Measurements from ENCODE around the gene BATF. TPM values are rescaled to one million over a fixed set of nuclear protein-coding genes. Genes with fewer than 3 reads are reported as not detected.
A peak's percentile ranks its signal among the peaks of the same experiment; 100 is the strongest.

BATF gene
- total RNA-seq, 2 experiments from 2014 or later: 0.98 to 1.5 TPM

DNA sequence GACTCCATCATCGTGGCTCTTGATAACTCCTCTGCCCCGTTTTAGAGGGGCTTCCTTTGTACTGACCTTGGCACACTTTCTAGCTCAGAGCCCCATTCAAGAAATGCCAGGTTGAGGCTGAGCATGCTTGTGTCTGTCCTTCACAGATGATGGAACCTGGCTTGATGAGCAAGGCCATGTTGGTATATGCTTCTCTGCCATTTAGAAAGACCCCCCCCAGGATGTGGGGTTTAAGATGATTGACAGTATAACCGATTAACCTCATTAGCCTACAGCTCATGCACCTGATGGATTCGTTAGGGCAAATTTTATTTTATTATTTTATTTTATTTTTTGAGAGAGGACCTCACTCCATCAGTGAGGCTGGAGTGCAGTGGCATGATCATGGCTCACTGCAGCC lies 21.0 kb downstream of the BATF start:
- no peaks in the 10 kb centered on the region for H3K9me3 ChIP-seq (ENCODE audit: low read length)
- H3K27ac ChIP-seq (ENCODE audit: low read depth, low read length, poor library complexity, severe bottlenecking): no peak overlapping the region
- peaks cover 11% of the 10 kb centered on the region for H3K4me1 ChIP-seq (ENCODE audit: insufficient read depth, low read length, poor library complexity, severe bottlenecking)
- POLR2A ChIA-PET: interaction anchor here (0.6 to 0.9 kb wide), 2 partner anchors 8 to 51 kb away, joined by 3 to 5 read pairs; no protein-coding TSS in a partner anchor
- CTCF ChIA-PET (ENCODE audit: unreplicated experiment): no interaction called here
- H3K79me2 ChIP-seq (ENCODE audit: insufficient read depth, low read depth, low read length): no peaks in the 10 kb centered on the region
- H3K4me3 ChIP-seq (ENCODE audit: low read depth, low read length, poor library complexity, severe bottlenecking): no peak overlapping the region
- H3K4me2 ChIP-seq (ENCODE audit: low read length): peak overlapping the region; percentile 36; the same call in 1 of the 2 replicates
- no peaks in the 10 kb centered on the region for H3K36me3 ChIP-seq (ENCODE audit: insufficient read depth, low read length)
- BruUV-seq (replicated peaks): no TSS peak
- no peaks in the 10 kb centered on the region for H4K20me1 ChIP-seq (ENCODE audit: insufficient read depth, low read length)
- TF ChIP-seq, protein P1, sequence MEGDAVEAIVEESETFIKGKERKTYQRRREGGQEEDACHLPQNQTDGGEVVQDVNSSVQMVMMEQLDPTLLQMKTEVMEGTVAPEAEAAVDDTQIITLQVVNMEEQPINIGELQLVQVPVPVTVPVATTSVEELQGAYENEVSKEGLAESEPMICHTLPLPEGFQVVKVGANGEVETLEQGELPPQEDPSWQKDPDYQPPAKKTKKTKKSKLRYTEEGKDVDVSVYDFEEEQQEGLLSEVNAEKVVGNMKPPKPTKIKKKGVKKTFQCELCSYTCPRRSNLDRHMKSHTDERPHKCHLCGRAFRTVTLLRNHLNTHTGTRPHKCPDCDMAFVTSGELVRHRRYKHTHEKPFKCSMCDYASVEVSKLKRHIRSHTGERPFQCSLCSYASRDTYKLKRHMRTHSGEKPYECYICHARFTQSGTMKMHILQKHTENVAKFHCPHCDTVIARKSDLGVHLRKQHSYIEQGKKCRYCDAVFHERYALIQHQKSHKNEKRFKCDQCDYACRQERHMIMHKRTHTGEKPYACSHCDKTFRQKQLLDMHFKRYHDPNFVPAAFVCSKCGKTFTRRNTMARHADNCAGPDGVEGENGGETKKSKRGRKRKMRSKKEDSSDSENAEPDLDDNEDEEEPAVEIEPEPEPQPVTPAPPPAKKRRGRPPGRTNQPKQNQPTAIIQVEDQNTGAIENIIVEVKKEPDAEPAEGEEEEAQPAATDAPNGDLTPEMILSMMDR (conservative IDR thresholded peaks at IDR 0.05; ENCODE audit: low read length): no peak
- TF ChIP-seq EZH2phosphoT487 (IDR thresholded peaks at IDR 0.05; ENCODE audit: borderline replicate concordance, low read depth, low read length): no peak
- intact Hi-C loops (cut with micrococcal nuclease; ENCODE audit: unreplicated experiment): no loop called here
- DNase-seq (ENCODE audit: low spot score): peak; percentile 10
- peak overlapping the region; percentile 52 for H2AFZ ChIP-seq (ENCODE audit: low read length)
- no peaks in the 10 kb centered on the region for H3K9me2 ChIP-seq (ENCODE audit: insufficient read depth, low read length)

DNA sequence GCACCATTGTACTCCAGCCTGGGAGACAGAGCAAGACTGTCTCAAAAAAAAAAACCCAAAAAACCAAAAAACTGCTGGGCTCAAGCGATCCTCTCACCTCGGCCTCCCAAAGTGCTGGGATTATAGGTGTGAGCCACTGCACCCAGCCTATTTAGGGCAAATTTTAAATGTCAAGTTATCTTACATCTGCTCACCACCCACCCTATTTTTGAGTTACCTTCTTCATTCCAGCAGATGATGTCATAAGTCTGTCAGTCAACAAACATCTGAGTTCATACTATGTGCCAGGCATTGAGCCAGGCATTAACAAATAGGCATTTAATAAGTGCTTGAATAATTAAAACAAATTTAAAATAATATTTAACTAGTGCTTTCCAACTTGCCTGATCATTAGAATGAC lies 21.5 kb downstream of the BATF start:
- Histone ChIP-seq H3K9me3 (ENCODE audit: low read length) (no peaks in the 10 kb centered on the region), H3K4me3 (ENCODE audit: low read depth, low read length, poor library complexity, severe bottlenecking) (no peak overlapping the region), H3K4me2 (ENCODE audit: low read length) (no peak overlapping the region), H3K27ac (ENCODE audit: low read depth, low read length, poor library complexity, severe bottlenecking) (no peak overlapping the region), H3K9me2 (ENCODE audit: insufficient read depth, low read length) (no peaks in the 10 kb centered on the region), H4K20me1 (ENCODE audit: insufficient read depth, low read length) (no peaks in the 10 kb centered on the region), H3K79me2 (ENCODE audit: insufficient read depth, low read depth, low read length) (no peaks in the 10 kb centered on the region), H3K4me1 (ENCODE audit: insufficient read depth, low read length, poor library complexity, severe bottlenecking) (peaks cover 11% of the 10 kb centered on the region), H2AFZ (ENCODE audit: low read length) (no peak overlapping the region), H3K36me3 (ENCODE audit: insufficient read depth, low read length) (no peaks in the 10 kb centered on the region)
- no TSS peak for BruUV-seq (replicated peaks)
- ChIA-PET POLR2A (interaction anchor here (0.6 to 0.9 kb wide), 3 partner anchors 8 to 774 kb away, joined by 3 to 5 read pairs (median 4); no protein-coding TSS in a partner anchor), CTCF (ENCODE audit: unreplicated experiment) (no interaction called here)
- intact Hi-C loops (cut with micrococcal nuclease; ENCODE audit: unreplicated experiment): no loop called here
- no peak for TF ChIP-seq EZH2phosphoT487 (IDR thresholded peaks at IDR 0.05; ENCODE audit: borderline replicate concordance, low read depth, low read length)
- TF ChIP-seq, protein P1 (conservative IDR thresholded peaks at IDR 0.05; ENCODE audit: low read length): no peak
- no peak for DNase-seq (ENCODE audit: low spot score)

DNA sequence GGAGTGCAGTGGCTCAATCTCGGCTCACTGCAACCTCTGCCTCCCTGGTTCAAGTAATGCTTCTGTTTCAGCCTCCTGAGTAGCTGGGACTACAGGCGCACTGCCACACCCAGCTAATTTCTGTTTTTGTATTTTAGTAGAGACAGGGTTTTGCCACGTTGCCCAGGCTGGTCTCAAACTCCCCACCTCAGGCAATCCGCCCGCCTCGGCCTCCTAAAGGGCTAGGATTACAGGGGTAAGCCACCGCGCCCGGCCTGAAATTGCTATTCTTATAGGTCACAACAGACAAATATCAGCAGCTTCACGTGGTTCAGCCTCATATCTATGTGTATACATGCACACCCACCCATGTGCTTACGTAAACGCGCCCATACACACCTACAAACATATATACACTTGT lies 23.6 kb downstream of the BATF start:
- H3K27ac ChIP-seq (ENCODE audit: low read depth, low read length, poor library complexity, severe bottlenecking): no peak overlapping the region
- no peaks in the 10 kb centered on the region for H3K79me2 ChIP-seq (ENCODE audit: insufficient read depth, low read depth, low read length)
- POLR2A ChIA-PET: no interaction called here
- H2AFZ ChIP-seq (ENCODE audit: low read length): no peak overlapping the region
- no peaks in the 10 kb centered on the region for H4K20me1 ChIP-seq (ENCODE audit: insufficient read depth, low read length)
- no TSS peak for BruUV-seq (replicated peaks)
- CTCF ChIA-PET (ENCODE audit: unreplicated experiment): no interaction called here
- intact Hi-C loops (cut with micrococcal nuclease; ENCODE audit: unreplicated experiment): no loop called here
- no peak overlapping the region for H3K4me2 ChIP-seq (ENCODE audit: low read length)
- no peaks in the 10 kb centered on the region for H3K36me3 ChIP-seq (ENCODE audit: insufficient read depth, low read length)
- H3K4me3 ChIP-seq (ENCODE audit: low read depth, low read length, poor library complexity, severe bottlenecking): no peak overlapping the region
- no peak for DNase-seq (ENCODE audit: low spot score)
- H3K9me3 ChIP-seq (ENCODE audit: low read length): no peaks in the 10 kb centered on the region
- no peak for TF ChIP-seq EZH2phosphoT487 (IDR thresholded peaks at IDR 0.05; ENCODE audit: borderline replicate concordance, low read depth, low read length)
- TF ChIP-seq, protein P1 (conservative IDR thresholded peaks at IDR 0.05; ENCODE audit: low read length): no peak
- no peaks in the 10 kb centered on the region for H3K9me2 ChIP-seq (ENCODE audit: insufficient read depth, low read length)
- H3K4me1 ChIP-seq (ENCODE audit: insufficient read depth, low read length, poor library complexity, severe bottlenecking): peaks cover 11% of the 10 kb centered on the region
